Left forelimb (tissue), 1 donor: ENCODE results near the gene INSIG1.
A peak's percentile ranks its signal among the peaks of the same experiment; 100 is the strongest.

ENCODE experiments used
- DNase-seq: peaks from one replicate; pipeline ENCODE4 v3.0.0-alpha.2; 2018; ENCODE audit warnings: low spot score

The INSIG1 gene

GRCh38 chr7:155266440-155266839, 31.2 kb upstream of the INSIG1 start:
- DNase-seq: no peak

- no peak for DNase-seq
Measured at GRCh38 chr7:155267023-155267422, 30.7 kb upstream of the INSIG1 start.

- no peak for DNase-seq
Measured at GRCh38 chr7:155267436-155267835, 30.2 kb upstream of the INSIG1 start.

DNA sequence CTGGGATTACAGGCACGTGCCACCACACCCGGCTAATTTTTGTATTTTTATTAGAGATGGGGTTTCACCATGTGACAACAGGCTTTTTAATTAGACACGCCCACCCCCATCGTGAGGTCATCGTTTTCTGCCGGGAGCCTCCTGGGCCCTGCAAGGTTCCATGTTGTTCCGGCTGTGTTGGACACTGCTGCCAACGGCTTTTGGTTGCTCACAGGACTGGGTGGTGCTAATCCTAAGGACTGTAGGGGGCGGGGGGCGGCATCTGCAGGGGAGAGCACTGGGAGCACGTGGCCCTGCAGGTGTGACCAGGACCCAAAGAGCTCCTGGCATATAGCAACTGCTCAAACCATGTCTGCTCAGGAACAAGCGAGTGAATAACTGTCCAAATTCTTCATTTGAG, 29.5 kb upstream of the INSIG1 start:
- DNase-seq: no peak

GRCh38 chr7:155268921-155269650, 28.6 kb upstream of the INSIG1 start:
- no peak for DNase-seq

DNA sequence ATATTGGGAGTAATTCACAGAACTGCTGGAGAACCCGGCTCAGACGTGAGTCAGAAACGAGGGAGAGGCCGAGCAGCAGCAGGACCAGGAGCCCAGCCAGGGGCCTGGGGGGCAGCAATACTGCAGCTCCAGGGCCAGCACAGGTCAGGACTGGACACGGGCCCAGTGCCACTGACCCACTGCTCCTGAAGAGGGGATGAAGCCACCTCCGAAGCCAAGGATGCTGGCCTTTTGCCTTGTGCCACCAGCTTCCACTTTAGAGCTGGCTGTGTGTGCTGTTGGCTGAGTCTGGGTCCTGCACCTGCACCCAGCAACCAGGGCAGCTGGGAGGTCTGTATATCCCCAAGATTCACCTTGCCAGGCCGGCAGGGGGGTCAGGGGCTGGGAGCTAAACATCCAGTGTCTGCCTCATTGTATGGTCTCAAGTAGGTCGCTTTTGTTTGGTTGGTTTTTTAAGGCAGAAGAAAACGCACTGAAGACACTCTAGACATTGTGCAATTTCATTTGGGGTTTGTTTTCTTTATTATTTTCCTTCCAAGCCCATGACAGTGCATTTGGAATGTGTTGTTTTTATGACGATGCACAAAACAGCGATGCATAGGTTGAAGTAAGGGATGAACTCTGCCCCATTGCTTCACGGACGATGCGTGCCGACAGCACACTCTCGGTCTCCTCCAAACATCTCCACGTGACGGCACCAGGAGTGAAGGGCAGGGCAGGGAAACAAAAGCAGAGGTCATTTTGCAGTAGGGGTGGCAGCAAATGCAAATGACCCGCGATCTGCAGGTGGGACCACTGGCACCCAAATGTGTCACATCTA, 27.7 kb upstream of the INSIG1 start:
- no peak for DNase-seq

DNA sequence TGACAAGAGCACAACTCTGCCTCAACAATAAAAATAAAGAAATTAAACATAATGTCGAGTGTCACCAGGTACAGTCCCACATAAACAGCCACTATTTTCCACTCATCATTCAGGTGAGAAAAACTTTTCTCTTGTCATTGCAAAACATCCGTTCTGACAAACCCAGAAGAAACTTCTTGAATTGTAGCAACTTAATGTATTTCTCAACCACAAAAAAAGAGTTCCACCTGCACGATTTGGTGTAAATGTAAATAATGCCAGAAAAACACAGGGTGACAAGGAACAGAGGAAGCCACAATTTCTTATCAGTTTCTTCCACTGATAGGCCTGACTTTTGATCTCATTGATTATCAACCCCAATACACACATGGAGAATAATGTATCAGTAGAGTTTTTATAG, 26.8 kb upstream of the INSIG1 start:
- DNase-seq: no peak

GRCh38 chr7:155274633-155275355, 22.9 kb upstream of the INSIG1 start:
- no peak for DNase-seq

DNA sequence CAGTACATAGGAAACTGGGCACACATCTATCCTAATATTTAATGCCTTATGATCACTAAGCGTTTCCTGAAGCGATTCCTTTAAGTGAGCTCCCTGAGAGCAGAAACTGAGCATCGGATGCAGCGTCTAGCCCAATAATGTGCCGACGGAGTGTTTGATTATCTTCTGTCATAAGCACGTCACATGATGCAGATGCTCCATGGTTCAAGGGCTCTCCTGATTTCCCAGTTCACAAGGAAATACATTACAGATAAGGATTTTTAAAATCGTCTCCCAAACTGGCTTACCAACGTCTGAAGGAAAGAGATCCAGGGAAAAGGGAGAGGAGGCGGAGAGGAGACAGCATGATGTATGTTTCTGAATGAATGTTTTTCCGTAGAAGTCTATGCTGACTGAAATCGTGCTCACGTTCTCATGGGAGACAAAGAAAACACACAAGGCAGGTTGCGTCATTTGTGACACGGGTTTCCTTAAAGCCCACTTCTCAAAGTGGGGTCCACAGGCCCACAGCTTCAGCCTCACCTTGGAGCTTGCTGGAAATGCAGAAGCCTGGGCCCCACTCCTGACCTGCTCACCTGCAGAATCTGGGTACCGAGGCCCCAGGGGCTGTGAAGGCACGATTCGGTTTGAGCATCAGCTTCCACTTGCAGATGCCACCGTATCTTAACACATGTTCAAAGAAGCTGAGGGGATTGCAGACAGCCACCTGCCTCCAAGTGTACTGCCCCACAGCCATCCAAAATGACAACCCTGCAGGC, 21.5 kb upstream of the INSIG1 start:
- no peak for DNase-seq

GRCh38 chr7:155276800-155277375, 20.8 kb upstream of the INSIG1 start:
- DNase-seq: no peak

GRCh38 chr7:155277385-155277994, 20.2 kb upstream of the INSIG1 start:
- no peak for DNase-seq

DNA sequence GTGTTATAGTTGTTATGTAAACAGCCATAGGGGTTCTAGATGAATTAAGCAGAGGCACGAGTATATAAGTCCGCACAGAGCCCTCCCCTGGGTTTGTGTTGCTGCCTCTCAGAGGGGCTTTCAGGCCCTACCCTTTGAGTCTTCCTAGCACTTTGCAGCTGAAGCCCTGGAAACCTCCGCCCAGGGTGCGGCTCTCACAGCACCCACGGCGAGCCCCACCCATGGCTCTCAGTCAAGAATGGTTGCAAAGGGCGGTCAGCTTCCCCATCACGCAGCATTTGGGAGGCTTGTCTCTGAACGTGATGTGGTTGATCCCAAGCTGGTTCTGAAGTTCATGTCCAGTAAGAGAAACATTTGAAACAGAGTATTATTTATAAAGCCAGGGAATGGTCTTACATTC, 18.8 kb upstream of the INSIG1 start:
- no peak for DNase-seq

DNA sequence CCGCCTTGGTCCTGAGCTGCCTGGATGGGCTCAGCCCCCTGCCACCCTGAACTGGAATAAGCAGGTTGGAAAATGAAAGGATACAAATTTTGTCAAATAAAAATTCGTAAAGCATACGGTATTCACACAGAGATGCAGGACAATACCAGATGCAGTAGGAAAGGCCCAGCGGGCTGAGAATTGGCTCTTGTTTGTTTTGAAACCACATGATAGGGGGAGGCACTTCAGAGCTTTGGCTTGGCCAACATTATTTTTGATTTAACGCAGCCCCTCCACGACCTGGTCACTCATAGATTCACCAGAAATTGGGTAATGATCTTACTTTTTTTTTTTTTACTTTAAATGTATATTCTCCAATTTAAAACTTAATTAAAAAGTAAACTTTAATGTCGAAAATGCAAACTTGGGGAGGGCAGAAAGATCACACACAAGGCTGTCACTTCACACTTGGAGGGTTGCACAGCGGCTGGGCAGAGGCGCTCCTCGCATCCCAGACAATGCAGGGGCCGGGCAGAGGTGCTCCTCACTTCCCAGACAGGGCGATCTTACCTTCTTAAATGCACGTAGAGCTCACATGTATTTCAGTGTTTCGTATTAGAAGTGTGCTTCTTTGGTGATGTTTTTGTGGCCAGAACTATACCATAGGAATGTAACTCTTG, 17.8 kb upstream of the INSIG1 start:
- DNase-seq: no peak

DNA sequence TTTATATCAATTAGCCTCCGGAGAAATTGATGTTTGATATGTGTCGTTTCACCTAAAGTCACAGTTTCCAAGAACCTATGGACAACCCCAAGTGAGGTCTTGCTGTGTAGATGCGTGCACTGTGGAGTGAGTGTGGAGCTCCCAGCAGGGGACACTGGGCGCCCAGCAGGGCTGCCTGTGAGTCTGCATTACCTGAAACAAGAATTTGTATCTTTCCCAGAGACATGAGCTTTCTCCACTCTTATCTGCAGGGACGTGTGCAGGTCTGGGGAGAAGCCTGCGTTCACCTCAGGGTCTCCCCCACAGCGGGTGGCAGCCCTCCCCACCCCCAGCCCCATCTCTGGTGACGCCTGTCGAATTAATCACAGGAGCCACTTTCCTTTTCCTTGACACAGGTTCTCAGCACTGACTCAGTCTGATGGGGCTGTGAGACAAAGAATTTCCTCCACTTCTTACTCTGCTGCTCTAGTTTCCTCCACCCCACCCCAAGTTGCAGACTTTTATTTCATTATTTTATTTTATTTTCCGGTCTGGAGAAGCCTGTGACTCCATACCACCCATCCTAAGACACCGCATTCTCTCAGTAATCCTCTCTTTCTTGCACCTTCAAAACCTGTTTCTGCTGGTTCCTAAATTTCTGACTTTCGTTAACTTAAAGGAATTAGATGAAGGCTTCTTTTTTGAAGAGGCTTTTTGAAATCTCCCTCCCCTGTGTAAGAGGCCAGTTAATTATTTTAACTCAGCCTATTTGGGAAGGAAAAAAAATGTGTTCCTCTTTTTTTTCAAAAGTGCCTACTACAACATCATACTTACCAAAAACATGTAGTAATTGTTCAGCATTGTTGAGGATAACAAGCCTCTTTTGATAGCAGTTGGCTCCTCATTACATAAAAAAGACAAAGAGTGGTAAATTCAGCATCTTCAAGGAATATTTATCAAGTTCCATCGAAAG, 17.0 kb upstream of the INSIG1 start:
- no peak for DNase-seq

- no peak for DNase-seq
Measured at GRCh38 chr7:155281398-155281969, 16.2 kb upstream of the INSIG1 start.

DNA sequence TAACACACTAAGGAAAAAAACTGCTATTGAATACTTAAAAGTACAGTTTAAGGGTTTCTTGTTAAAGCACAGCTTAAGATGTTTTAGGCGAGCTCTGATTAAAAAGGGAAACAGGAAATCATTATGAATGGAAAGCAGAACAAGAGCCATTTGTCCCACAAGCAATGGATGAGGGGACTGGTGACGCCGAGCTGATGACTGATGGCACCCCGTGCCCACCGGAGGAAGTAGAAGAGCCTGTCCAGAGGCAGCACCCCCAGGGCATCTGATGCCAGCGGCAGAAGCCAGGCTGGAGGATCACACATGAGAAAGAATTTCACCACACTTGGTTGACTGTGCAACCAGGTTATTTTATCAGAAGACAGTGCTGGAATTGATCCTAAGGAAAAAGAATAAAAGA, 15.0 kb upstream of the INSIG1 start:
- no peak for DNase-seq

GRCh38 chr7:155283565-155284194, 14.0 kb upstream of the INSIG1 start:
- no peak for DNase-seq

DNA sequence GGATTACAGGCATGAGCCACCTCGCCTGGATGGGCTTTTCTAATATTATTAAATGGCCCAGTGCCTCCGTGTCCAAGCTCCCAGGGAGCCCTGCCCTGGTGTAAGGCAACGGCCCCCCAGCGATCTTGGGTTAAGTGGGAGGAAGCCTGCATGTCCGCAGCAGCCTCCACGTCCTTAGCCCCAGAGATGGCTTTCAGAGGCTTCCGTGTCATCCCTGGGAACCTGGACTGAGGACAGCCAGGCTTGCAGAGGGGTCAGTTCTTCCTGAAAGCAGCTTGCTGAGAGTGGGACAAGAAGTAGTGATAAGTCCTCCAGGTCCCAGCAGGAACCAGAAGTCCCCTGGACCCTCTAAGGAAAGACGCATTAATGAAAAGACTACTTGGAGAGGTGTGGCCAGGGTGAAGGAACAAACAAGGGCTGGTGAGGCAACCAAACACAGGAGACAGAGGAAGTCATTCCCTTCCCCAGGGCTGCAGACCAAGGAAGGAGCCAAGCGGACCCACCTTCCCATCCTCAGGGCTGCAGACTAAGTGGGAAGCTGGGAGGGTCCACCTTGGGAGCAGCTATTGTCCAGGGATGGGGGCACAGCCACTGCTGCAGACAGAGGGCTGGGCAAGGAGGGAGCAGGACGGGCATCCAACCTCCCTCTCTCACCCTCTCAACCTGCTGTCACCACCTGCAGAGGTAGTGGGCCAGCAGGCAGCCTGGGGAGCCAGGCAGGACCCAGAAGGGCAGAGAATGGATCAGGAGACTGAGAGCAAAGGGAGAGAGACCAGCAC, 13.0 kb upstream of the INSIG1 start:
- peak; percentile 55 for DNase-seq
